Naive thymus-derived CD8-positive, alpha-beta T cell (primary cell): ENCODE data around the gene SRGAP2C. TPM values are rescaled to one million over a fixed set of nuclear protein-coding genes. Genes with fewer than 3 reads are reported as not detected.
"Not testable (repeated sequence)": the region's sequence is repeated elsewhere in the genome, so short reads cannot be mapped to it uniquely, and the experiment has no call there.

Experiments used
- ATAC-seq, 2 donors: fragments of 150-1000 bp; cut with Tn5 transposase in 1 of 2; sonication (Bioruptor Pico), chemical (Tn5 transposase) in 1 of 2; 1 replicate in 1 of 2; 2 replicates in 1 of 2; pipeline ENCODE4 v1.10.0; 2021; ENCODE audit warnings: mild to moderate bottlenecking in 2 of 2, moderate library complexity in 2 of 2
- POLR2A ChIA-PET: fragments of 350-600 bp; sonication (Branson Sonifier 250); formaldehyde crosslinking; loops from one replicate; lab custom pipeline; 2021; ENCODE audit warnings: antibody characterized with exemption; lab: Charles Lee
- DNase-seq, 10 donors: peaks; one replicate each; pipeline versions ENCODE4 v3.0.0 to v3.0.0-alpha.2; 2020 to 2022
- H3K27ac Mint-ChIP-seq, 10 donors: one replicate each; pipeline ENCODE4 v1.8.0; 2020 to 2022; ENCODE audit warnings: mild to moderate bottlenecking in 10 of 10, mixed read lengths in 10 of 10, moderate library complexity in 4 of 10, inconsistent platforms in 1 of 10
- H3K27me3 Mint-ChIP-seq, 5 donors: one replicate each; pipeline ENCODE4 v1.8.0; 2021 to 2022; ENCODE audit warnings: mixed read lengths in 5 of 5
- H3K36me3 Mint-ChIP-seq, 3 donors: one replicate each; pipeline ENCODE4 v1.8.0; 2020 to 2022; ENCODE audit warnings: mixed read lengths in 3 of 3, mild to moderate bottlenecking in 2 of 3, inconsistent platforms in 1 of 3
- H3K4me1 Mint-ChIP-seq, 4 donors: one replicate each; pipeline ENCODE4 v1.8.0; 2021 to 2022; ENCODE audit warnings: mixed read lengths in 4 of 4
- H3K4me3 Mint-ChIP-seq, 10 donors: one replicate each; pipeline ENCODE4 v1.8.0; 2020 to 2022; ENCODE audit warnings: mild to moderate bottlenecking in 10 of 10, mixed read lengths in 10 of 10, moderate library complexity in 6 of 10, inconsistent platforms in 1 of 10
- H3K9me3 Mint-ChIP-seq, 9 donors: one replicate each; pipeline ENCODE4 v1.8.0; 2020 to 2022; ENCODE audit warnings: mixed read lengths in 9 of 9, mild to moderate bottlenecking in 3 of 9, inconsistent platforms in 1 of 9, moderate library complexity in 1 of 9
- polyA plus RNA-seq, 3 donors: library from polyadenylated mRNA; unstranded; fragments of 300-500 nt; fragmentation: Illumina TruSeq; gene quantifications; one replicate each; pipeline ENCODE4 v1.2.3, GENCODE V29; 2021
- total RNA-seq, 8 experiments: library from RNA in 2 of 8; stranded (reverse) in 2 of 8; gene quantifications; one replicate each; pipeline ENCODE4 v1.2.3 and lab custom pipeline; 2021 to 2026

SRGAP2C gene
- total and polyA plus RNA-seq, 5 experiments from 2014 or later: 0.73 to 14.1 (median 2.1) TPM

- H3K36me3 Mint-ChIP-seq, DNase-seq, H3K27me3 Mint-ChIP-seq, H3K4me1 Mint-ChIP-seq, H3K27ac Mint-ChIP-seq, POLR2A ChIA-PET, H3K9me3 Mint-ChIP-seq, H3K4me3 Mint-ChIP-seq, ATAC-seq: not testable (repeated sequence)
Measured at GRCh38 chr1:121280699-121281317, 96.0 kb downstream of the SRGAP2C start.

- H3K27ac Mint-ChIP-seq, POLR2A ChIA-PET, H3K4me1 Mint-ChIP-seq, H3K4me3 Mint-ChIP-seq, DNase-seq, ATAC-seq, H3K9me3 Mint-ChIP-seq, H3K36me3 Mint-ChIP-seq, H3K27me3 Mint-ChIP-seq: not testable (repeated sequence)
Measured at GRCh38 chr1:121281480-121281879, 96.7 kb downstream of the SRGAP2C start.

GRCh38 chr1:121283587-121284180 is 98.9 kb downstream of the SRGAP2C start:
- H3K9me3 Mint-ChIP-seq, H3K4me3 Mint-ChIP-seq, H3K27ac Mint-ChIP-seq, ATAC-seq, DNase-seq, POLR2A ChIA-PET, H3K4me1 Mint-ChIP-seq, H3K27me3 Mint-ChIP-seq, H3K36me3 Mint-ChIP-seq: not testable (repeated sequence)

GRCh38 chr1:121292590-121292989 is 107.8 kb downstream of the SRGAP2C start:
- H3K27ac Mint-ChIP-seq, H3K27me3 Mint-ChIP-seq, H3K4me3 Mint-ChIP-seq, DNase-seq, H3K9me3 Mint-ChIP-seq, H3K36me3 Mint-ChIP-seq, H3K4me1 Mint-ChIP-seq, POLR2A ChIA-PET, ATAC-seq: not testable (repeated sequence)

GRCh38 chr1:121293263-121294204 is 108.8 kb downstream of the SRGAP2C start:
- H3K4me3 Mint-ChIP-seq, H3K4me1 Mint-ChIP-seq, H3K27ac Mint-ChIP-seq, DNase-seq, H3K27me3 Mint-ChIP-seq, ATAC-seq, H3K9me3 Mint-ChIP-seq, POLR2A ChIA-PET, H3K36me3 Mint-ChIP-seq: not testable (repeated sequence)

- H3K4me1 Mint-ChIP-seq, H3K27me3 Mint-ChIP-seq, ATAC-seq, H3K36me3 Mint-ChIP-seq, H3K9me3 Mint-ChIP-seq, POLR2A ChIA-PET, DNase-seq, H3K4me3 Mint-ChIP-seq, H3K27ac Mint-ChIP-seq: not testable (repeated sequence)
Measured at GRCh38 chr1:121294205-121294570, 109.4 kb downstream of the SRGAP2C start.

GRCh38 chr1:121296563-121296962 is 111.8 kb downstream of the SRGAP2C start:
- H3K9me3 Mint-ChIP-seq, POLR2A ChIA-PET, H3K4me3 Mint-ChIP-seq, H3K27me3 Mint-ChIP-seq, ATAC-seq, H3K36me3 Mint-ChIP-seq, DNase-seq, H3K4me1 Mint-ChIP-seq, H3K27ac Mint-ChIP-seq: not testable (repeated sequence)

- DNase-seq, H3K4me3 Mint-ChIP-seq, H3K4me1 Mint-ChIP-seq, H3K36me3 Mint-ChIP-seq, H3K27ac Mint-ChIP-seq, POLR2A ChIA-PET, H3K9me3 Mint-ChIP-seq, H3K27me3 Mint-ChIP-seq, ATAC-seq: not testable (repeated sequence)
Measured at GRCh38 chr1:121298529-121298928, 113.8 kb downstream of the SRGAP2C start.

GRCh38 chr1:121299514-121300149 is 114.9 kb downstream of the SRGAP2C start:
- H3K36me3 Mint-ChIP-seq, DNase-seq, H3K9me3 Mint-ChIP-seq, H3K27me3 Mint-ChIP-seq, H3K4me3 Mint-ChIP-seq, POLR2A ChIA-PET, H3K27ac Mint-ChIP-seq, ATAC-seq, H3K4me1 Mint-ChIP-seq: not testable (repeated sequence)

- H3K4me3 Mint-ChIP-seq, H3K27me3 Mint-ChIP-seq, POLR2A ChIA-PET, ATAC-seq, H3K36me3 Mint-ChIP-seq, DNase-seq, H3K27ac Mint-ChIP-seq, H3K4me1 Mint-ChIP-seq, H3K9me3 Mint-ChIP-seq: not testable (repeated sequence)
Measured at GRCh38 chr1:121301876-121302275, 117.1 kb downstream of the SRGAP2C start.

- H3K4me1 Mint-ChIP-seq, H3K27ac Mint-ChIP-seq, H3K27me3 Mint-ChIP-seq, H3K9me3 Mint-ChIP-seq, POLR2A ChIA-PET, DNase-seq, ATAC-seq, H3K4me3 Mint-ChIP-seq, H3K36me3 Mint-ChIP-seq: not testable (repeated sequence)
Measured at GRCh38 chr1:121307759-121308158, 123.0 kb downstream of the SRGAP2C start.

GRCh38 chr1:121315509-121315908 is 130.7 kb downstream of the SRGAP2C start:
- not testable (repeated sequence) for DNase-seq

GRCh38 chr1:121316081-121316480 is 131.3 kb downstream of the SRGAP2C start:
- H3K36me3 Mint-ChIP-seq, ATAC-seq, H3K4me3 Mint-ChIP-seq, DNase-seq, H3K27ac Mint-ChIP-seq, H3K4me1 Mint-ChIP-seq, POLR2A ChIA-PET, H3K9me3 Mint-ChIP-seq, H3K27me3 Mint-ChIP-seq: not testable (repeated sequence)

More at GRCh38 chr1:121315509-121315908, 130.7 kb downstream of the SRGAP2C start:
- H3K4me1 Mint-ChIP-seq, H3K27ac Mint-ChIP-seq, H3K9me3 Mint-ChIP-seq, POLR2A ChIA-PET, ATAC-seq, H3K4me3 Mint-ChIP-seq, H3K27me3 Mint-ChIP-seq, H3K36me3 Mint-ChIP-seq: not testable (repeated sequence)
